Nephron (organoid): ENCODE measurements around the gene NEURL1.

Experiments used
- H3K27ac Mint-ChIP-seq, 3 experiments: 2 replicates each; pipeline ENCODE4 v1.8.0; 2020; ENCODE audit warnings: mixed read lengths in 3 of 3, mild to moderate bottlenecking in 2 of 3, moderate library complexity in 1 of 3
- H3K27me3 Mint-ChIP-seq: 2 replicates; pipeline ENCODE4 v1.8.0; 2021; ENCODE audit warnings: low read depth, mild to moderate bottlenecking, moderate library complexity, mixed read lengths
- H3K36me3 Mint-ChIP-seq: 2 replicates; pipeline ENCODE4 v1.8.0; 2020; ENCODE audit warnings: low read depth, mixed read lengths
- H3K4me1 Mint-ChIP-seq: 2 replicates; pipeline ENCODE4 v1.8.0; 2020; ENCODE audit warnings: mixed read lengths
- H3K4me3 Mint-ChIP-seq, 3 experiments: 2 replicates each; pipeline ENCODE4 v1.8.0; 2020; ENCODE audit warnings: mild to moderate bottlenecking in 3 of 3, mixed read lengths in 3 of 3, moderate library complexity in 2 of 3
- H3K9me3 Mint-ChIP-seq: 2 replicates; pipeline ENCODE4 v1.8.0; 2020; ENCODE audit warnings: mixed read lengths
- TF ChIP-seq, protein P1 (sequence below), 3 experiments: fragments of 200-600 bp; sonication (generic); IDR thresholded peaks; one replicate each; pipeline ENCODE4 v1.5.0; 2021; ENCODE audit warnings: antibody characterized with exemption in 3 of 3; ENCODE audit not compliant: unreplicated experiment in 3 of 3

The NEURL1 gene

DNA sequence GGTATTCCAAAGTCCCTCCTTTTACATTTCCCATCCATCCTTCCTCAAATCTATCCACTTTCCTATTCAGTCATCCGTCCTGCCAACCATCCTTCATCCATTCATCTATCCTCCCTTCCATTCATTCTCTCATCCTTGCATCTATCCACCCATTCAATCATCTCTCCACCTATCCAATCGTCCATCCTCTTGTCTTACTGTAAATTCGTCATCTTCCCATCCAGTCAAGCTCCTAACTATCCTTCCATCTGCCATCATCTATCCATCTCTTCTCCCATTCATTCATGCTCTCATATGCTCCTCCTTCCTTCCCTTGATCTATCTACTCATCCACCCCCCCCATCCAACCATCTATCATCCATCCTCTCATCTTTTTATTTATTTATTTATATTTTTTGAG is 19.4 kb upstream of the NEURL1 start:
- H3K36me3 Mint-ChIP-seq = no peaks in the 10 kb centered on the region
- no peak overlapping the region for H3K4me3 Mint-ChIP-seq
- TF ChIP-seq, protein P1, sequence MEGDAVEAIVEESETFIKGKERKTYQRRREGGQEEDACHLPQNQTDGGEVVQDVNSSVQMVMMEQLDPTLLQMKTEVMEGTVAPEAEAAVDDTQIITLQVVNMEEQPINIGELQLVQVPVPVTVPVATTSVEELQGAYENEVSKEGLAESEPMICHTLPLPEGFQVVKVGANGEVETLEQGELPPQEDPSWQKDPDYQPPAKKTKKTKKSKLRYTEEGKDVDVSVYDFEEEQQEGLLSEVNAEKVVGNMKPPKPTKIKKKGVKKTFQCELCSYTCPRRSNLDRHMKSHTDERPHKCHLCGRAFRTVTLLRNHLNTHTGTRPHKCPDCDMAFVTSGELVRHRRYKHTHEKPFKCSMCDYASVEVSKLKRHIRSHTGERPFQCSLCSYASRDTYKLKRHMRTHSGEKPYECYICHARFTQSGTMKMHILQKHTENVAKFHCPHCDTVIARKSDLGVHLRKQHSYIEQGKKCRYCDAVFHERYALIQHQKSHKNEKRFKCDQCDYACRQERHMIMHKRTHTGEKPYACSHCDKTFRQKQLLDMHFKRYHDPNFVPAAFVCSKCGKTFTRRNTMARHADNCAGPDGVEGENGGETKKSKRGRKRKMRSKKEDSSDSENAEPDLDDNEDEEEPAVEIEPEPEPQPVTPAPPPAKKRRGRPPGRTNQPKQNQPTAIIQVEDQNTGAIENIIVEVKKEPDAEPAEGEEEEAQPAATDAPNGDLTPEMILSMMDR (IDR thresholded peaks at IDR 0.05; ENCODE audit: unreplicated experiment in 3 of 3) = no peak
- peaks cover 13% of the 10 kb centered on the region for H3K27me3 Mint-ChIP-seq
- no peaks in the 10 kb centered on the region for H3K9me3 Mint-ChIP-seq
- no peaks in the 10 kb centered on the region for H3K4me1 Mint-ChIP-seq
- H3K27ac Mint-ChIP-seq = no peak overlapping the region

DNA sequence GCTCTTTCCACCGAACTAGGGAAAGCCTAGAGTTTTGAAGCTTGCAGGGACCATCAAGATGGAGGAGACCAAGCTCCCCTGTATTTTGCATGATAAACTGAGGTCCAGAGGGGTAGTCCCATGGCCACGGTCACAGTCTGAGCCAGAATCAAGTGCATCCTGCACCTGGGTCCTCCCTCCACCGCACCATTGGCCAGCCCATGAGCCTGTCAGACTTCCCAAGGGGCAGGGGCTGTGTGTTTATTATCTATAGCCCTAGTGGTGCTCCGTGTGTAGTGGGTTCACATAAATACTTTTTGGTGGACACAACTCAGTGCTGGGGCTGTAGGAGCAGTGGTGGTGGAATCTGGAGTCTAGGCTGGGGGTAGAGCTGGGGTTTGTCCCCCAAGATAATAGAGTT is 18.1 kb upstream of the NEURL1 start:
- TF ChIP-seq, protein P1 (IDR thresholded peaks at IDR 0.05; ENCODE audit: unreplicated experiment in 3 of 3) = no peak
- Mint-ChIP-seq H3K9me3 (no peaks in the 10 kb centered on the region), H3K36me3 (no peaks in the 10 kb centered on the region), H3K27ac (no peak overlapping the region), H3K4me1 (no peaks in the 10 kb centered on the region), H3K4me3 (no peak overlapping the region), H3K27me3 (peaks cover 15% of the 10 kb centered on the region)

DNA sequence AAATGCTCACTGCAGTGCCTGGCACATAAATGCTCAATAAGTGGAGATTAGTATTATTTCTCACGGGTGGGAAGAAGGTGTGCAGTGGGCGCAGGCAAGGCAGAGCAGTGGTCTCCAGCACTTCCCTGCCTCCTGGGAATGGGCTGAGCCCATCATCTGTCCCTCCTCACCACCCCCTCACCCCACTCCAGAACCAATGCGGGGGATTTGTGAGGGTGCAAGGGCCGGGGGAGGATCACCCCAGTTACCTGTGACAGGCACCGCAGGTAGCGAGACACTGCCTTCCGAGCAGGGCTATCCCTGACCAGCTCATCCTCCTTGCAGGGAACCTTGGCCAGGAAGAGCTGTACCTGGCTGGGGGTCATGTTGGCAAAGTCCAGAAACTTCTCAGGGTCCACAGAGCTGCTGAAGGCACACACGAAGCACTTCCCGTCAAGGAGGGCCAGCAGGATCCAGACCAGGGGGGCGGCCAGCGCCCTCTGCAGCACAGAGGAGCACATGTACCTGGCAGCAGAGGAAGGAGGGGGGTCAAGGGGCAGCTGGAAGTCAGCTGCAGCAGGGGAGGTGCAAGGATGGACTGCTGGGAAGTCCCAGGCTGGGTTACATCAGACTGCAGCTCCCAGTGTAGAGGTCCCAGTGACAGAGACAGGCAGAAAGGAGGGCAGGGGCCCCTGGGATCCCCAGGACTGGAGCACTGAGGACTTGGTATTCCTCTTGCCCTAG is 17.3 kb upstream of the NEURL1 start:
- no peaks in the 10 kb centered on the region for H3K4me1 Mint-ChIP-seq
- H3K36me3 Mint-ChIP-seq = no peaks in the 10 kb centered on the region
- H3K4me3 Mint-ChIP-seq = no peak overlapping the region

DNA sequence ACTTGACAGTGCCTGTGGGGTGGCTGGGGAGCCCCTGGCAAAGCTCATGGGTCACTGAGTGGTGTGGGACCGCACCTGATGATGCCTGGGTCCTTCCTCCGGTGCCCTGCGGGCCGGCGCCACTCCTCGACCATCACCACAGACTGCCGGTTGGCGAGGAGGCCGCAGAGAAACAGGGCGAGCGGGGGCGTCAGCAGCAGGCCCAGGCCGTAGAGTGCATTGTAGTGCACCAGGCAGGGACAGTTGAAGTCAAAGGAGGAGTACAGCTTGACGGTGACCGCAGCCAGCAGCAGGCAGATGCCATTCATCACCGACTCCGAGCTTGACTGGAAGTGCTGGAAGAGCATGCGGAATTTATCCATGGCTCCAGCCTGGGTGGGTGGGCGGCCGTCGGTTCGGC is 14.8 kb upstream of the NEURL1 start:
- H3K27me3 Mint-ChIP-seq = peaks cover 15% of the 10 kb centered on the region
- no peak overlapping the region for H3K27ac Mint-ChIP-seq
- TF ChIP-seq, protein P1 (IDR thresholded peaks at IDR 0.05; ENCODE audit: unreplicated experiment in 3 of 3) = no peak
- no peaks in the 10 kb centered on the region for H3K9me3 Mint-ChIP-seq
- no peak overlapping the region for H3K4me3 Mint-ChIP-seq
- no peaks in the 10 kb centered on the region for H3K4me1 Mint-ChIP-seq
- H3K36me3 Mint-ChIP-seq = no peaks in the 10 kb centered on the region

More for the DNA sequence above, 17.3 kb upstream of the NEURL1 start:
- Mint-ChIP-seq H3K9me3 (no peaks in the 10 kb centered on the region), H3K27me3 (peaks cover 15% of the 10 kb centered on the region), H3K27ac (no peak overlapping the region)
- TF ChIP-seq, protein P1 (IDR thresholded peaks at IDR 0.05; ENCODE audit: unreplicated experiment in 3 of 3) = peak in 1 of 3 experiments; percentile 11

DNA sequence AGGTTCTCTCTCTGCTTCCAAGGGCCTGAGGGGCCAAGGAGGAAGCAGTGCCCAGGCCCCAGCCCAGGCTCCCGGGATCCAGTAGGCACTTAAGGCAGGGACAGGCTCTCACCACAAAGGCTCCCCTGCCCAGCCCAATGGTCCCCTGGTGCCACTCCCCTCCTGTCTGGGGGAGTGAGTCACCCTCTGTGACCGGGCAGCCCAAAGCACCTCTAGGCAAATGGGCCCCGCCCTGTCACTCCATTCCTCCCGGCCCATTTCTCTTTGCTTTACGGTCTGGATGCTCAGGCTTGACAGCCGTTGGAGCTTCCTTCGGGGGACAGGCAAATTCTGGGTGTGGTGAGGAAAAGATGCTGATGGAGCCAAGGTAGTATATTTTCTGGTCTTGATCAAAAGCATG is 14.4 kb upstream of the NEURL1 start, which contains the start of gene CALHM3:
CALHM3 (minus strand) TSS at position 106 of the 400 bp plus-strand sequence. CDS start 208 bp downstream, outside the sequence.
- H3K27ac Mint-ChIP-seq = peak within 1 kb of the TSS in 1 of 3 experiments; percentile 45
- H3K4me1 Mint-ChIP-seq = no peaks in the 10 kb centered on the region
- H3K27me3 Mint-ChIP-seq = peaks cover 12% of the 10 kb centered on the region
- H3K9me3 Mint-ChIP-seq = no peaks in the 10 kb centered on the region
- no peaks in the 10 kb centered on the region for H3K36me3 Mint-ChIP-seq
- TF ChIP-seq, protein P1 (IDR thresholded peaks at IDR 0.05; ENCODE audit: unreplicated experiment in 3 of 3) = no peak
- no peak within 1 kb of the TSS for H3K4me3 Mint-ChIP-seq

DNA sequence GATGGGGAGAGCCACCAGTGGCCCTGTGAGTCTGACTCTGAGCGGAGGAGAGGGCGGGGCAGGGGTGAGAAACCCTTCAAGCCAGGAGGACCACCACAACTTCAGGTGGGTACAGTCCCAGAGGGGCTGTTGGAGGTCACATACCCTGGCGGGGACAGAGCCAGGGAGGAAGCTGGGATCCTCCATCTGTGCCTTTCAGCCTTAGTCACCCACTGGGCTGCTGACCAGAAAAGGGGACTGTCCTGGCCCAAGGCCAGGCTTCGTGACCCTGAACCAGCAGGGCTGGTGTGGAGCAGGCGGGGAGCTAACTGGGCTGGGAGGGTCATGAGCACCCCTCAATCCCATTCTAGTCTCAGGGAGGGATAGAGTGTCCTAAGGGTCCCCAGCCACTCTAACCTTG is 13.0 kb upstream of the NEURL1 start:
- Mint-ChIP-seq H3K27me3 (peaks cover 12% of the 10 kb centered on the region), H3K4me1 (no peaks in the 10 kb centered on the region), H3K4me3 (no peak overlapping the region), H3K27ac (no peak overlapping the region), H3K36me3 (no peaks in the 10 kb centered on the region), H3K9me3 (no peaks in the 10 kb centered on the region)
- TF ChIP-seq, protein P1 (IDR thresholded peaks at IDR 0.05; ENCODE audit: unreplicated experiment in 3 of 3) = no peak
